ENCODE measurements around the gene GNG7. TPM values are rescaled to one million over a fixed set of nuclear protein-coding genes. Genes with fewer than 3 reads are reported as not detected.

The GNG7 gene
- total RNA-seq, 6 experiments from 2014 or later, result 1.3 to 3.7 (median 2.3) TPM

GRCh38 chr19:2659856-2660432 is 42.5 kb downstream of the GNG7 start:
- Histone ChIP-seq H3K27ac (no peak overlapping the region), H3K4me3 (no peak overlapping the region), H3K4me1 (no peaks in the 10 kb centered on the region), H3K27me3 (no peaks in the 10 kb centered on the region), H3K9me3 (no peaks in the 10 kb centered on the region), H3K36me3 (no peaks in the 10 kb centered on the region)
- 85% methylated on average over 8 of the region's 11 CpGs for WGBS (ENCODE audit: insufficient coverage, low coverage, low lambda C conversion rate, missing lambda C conversion rate)
- no peak for DNase-seq
- no peak for ATAC-seq
- intact Hi-C loops (cut with DNase I), result loop anchor here (10.0 kb wide), 2 partner anchors 205 to 215 kb away; partner anchors contain the start of gene ZNF556 (in 1 of the 2)
- TF ChIP-seq POLR2A (IDR thresholded peaks at IDR 0.05), result no peak
- TF ChIP-seq CTCF (IDR thresholded peaks at IDR 0.05), result no peak

- 78% methylated on average over 7 of the region's 9 CpGs for WGBS (ENCODE audit: insufficient coverage, low coverage, low lambda C conversion rate, missing lambda C conversion rate)
- H3K27ac ChIP-seq, result no peak overlapping the region
- no peaks in the 10 kb centered on the region for H3K27me3 ChIP-seq
- ATAC-seq (no peak), DNase-seq (no peak)
- no peaks in the 10 kb centered on the region for H3K4me1 ChIP-seq
- no peaks in the 10 kb centered on the region for H3K36me3 ChIP-seq
- no peaks in the 10 kb centered on the region for H3K9me3 ChIP-seq
- no peak overlapping the region for H3K4me3 ChIP-seq
- TF ChIP-seq POLR2A (IDR thresholded peaks at IDR 0.05), result no peak
- no peak for TF ChIP-seq CTCF (IDR thresholded peaks at IDR 0.05)
- intact Hi-C loops (cut with DNase I), result loop anchor here (10.0 kb wide), 2 partner anchors 208 to 218 kb away; partner anchors contain the start of gene ZNF556 (in 1 of the 2)
These were observed 46.0 kb downstream of the GNG7 start for GRCh38 chr19:2656533-2656932.

GRCh38 chr19:2653710-2654707 is 48.5 kb downstream of the GNG7 start:
- Histone ChIP-seq H3K27ac (no peak overlapping the region), H3K4me3 (no peak overlapping the region), H3K36me3 (no peaks in the 10 kb centered on the region), H3K9me3 (no peaks in the 10 kb centered on the region), H3K27me3 (no peaks in the 10 kb centered on the region), H3K4me1 (no peaks in the 10 kb centered on the region)
- TF ChIP-seq POLR2A (IDR thresholded peaks at IDR 0.05), result no peak
- no peak for TF ChIP-seq CTCF (IDR thresholded peaks at IDR 0.05)
- intact Hi-C loops (cut with DNase I), result loop anchor here (10.0 kb wide), 2 partner anchors 211 to 221 kb away; partner anchors contain the start of gene ZNF556 (in 1 of the 2)
- no peak for DNase-seq
- 52% methylated on average over 22 of the region's 29 CpGs for WGBS (ENCODE audit: insufficient coverage, low coverage, low lambda C conversion rate, missing lambda C conversion rate)
- peak in 1 of 4 donors; percentile 30 for ATAC-seq

- no peak for TF ChIP-seq POLR2A (IDR thresholded peaks at IDR 0.05)
- TF ChIP-seq CTCF (IDR thresholded peaks at IDR 0.05), result no peak
- Histone ChIP-seq H3K36me3 (no peaks in the 10 kb centered on the region), H3K9me3 (no peaks in the 10 kb centered on the region), H3K27ac (no peak overlapping the region), H3K27me3 (no peaks in the 10 kb centered on the region), H3K4me1 (no peaks in the 10 kb centered on the region), H3K4me3 (no peak overlapping the region)
- WGBS (ENCODE audit: insufficient coverage, low coverage, low lambda C conversion rate, missing lambda C conversion rate), result 100% methylated on average over 1 of the region's 9 CpGs
- DNase-seq, result no peak
- intact Hi-C loops (cut with DNase I), result loop anchor here (10.0 kb wide), 2 partner anchors 212 to 222 kb away; partner anchors contain the start of gene ZNF556 (in 1 of the 2)
- ATAC-seq, result no peak
These were observed 49.3 kb downstream of the GNG7 start for GRCh38 chr19:2653218-2653617.

Measured in right lobe of liver (tissue), 6 donors.